Measurements from ENCODE around the gene DOCK3. TPM values are rescaled to one million over a fixed set of nuclear protein-coding genes. Genes with fewer than 3 reads are reported as not detected.
"Not testable (repeated sequence)": the region's sequence is repeated elsewhere in the genome, so short reads cannot be mapped to it uniquely, and the experiment has no call there.

DOCK3 gene
- total and polyA plus RNA-seq, 4 donors = 0.01 to 0.08 (median 0.06) TPM; not detected in 1

DNA sequence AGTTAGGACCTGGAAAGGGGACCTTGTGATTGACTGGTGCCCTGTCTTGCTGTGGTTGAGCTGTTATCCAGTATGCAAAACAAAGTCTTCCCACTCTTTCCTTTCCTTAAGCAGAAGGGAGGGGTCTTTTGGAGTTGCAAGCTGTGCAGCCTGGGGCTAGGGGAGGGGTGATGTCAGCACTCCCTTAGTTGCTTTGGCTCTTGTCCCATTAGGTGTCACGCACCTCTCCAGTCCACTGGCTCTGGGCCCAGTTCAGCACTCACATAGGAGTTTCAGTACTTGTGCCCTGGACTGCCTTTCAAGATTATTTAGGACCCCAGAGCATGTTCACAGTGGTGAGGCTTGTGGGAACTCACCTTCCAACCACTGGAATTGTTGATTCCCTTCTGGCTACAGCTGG lies 238.5 kb downstream of the DOCK3 start:
- TF ChIP-seq FOXA2 (IDR thresholded peaks at IDR 0.05) = no peak
- TF ChIP-seq RXRA (IDR thresholded peaks at IDR 0.05) = no peak
- no peak for TF ChIP-seq REST (IDR thresholded peaks at IDR 0.05)
- no peak for TF ChIP-seq ATF3 (IDR thresholded peaks at IDR 0.05)
- TF ChIP-seq MAX (IDR thresholded peaks at IDR 0.05) = no peak
- TF ChIP-seq EGR1 (IDR thresholded peaks at IDR 0.05; ENCODE audit: low read depth in 2 of 2) = no peak
- WGBS = 35% methylated on average over 1 of the region's 1 CpG
- Histone ChIP-seq H3K9me3 (ENCODE audit: control insufficient read depth in 4 of 4, low read length in 3 of 4) (peaks cover 0 to 4% (median 0%) of the 10 kb centered on the region in 4 donors), H3K36me3 (ENCODE audit: control insufficient read depth in 4 of 4, insufficient read depth in 3 of 4, low read depth in 1 of 4, low read length in 3 of 4) (no peaks in the 10 kb centered on the region), H3K4me3 (ENCODE audit: low read depth in 1 of 3, low read length in 3 of 3) (no peak overlapping the region), H3K9ac (ENCODE audit: low read depth in 1 of 2, low read length in 2 of 2) (no peak overlapping the region), H3K27ac (ENCODE audit: low read depth in 1 of 2, low read length in 2 of 2) (no peak overlapping the region), H3K4me1 (ENCODE audit: control insufficient read depth in 4 of 4, insufficient read depth in 4 of 4, low read length in 3 of 4) (no peaks in the 10 kb centered on the region), H3K27me3 (ENCODE audit: control insufficient read depth in 4 of 4, insufficient read depth in 4 of 4, low read length in 3 of 4) (peaks cover 0 to 7% (median 0%) of the 10 kb centered on the region in 4 donors)
- no peak for DNase-seq (ENCODE audit: low spot score)

DNA sequence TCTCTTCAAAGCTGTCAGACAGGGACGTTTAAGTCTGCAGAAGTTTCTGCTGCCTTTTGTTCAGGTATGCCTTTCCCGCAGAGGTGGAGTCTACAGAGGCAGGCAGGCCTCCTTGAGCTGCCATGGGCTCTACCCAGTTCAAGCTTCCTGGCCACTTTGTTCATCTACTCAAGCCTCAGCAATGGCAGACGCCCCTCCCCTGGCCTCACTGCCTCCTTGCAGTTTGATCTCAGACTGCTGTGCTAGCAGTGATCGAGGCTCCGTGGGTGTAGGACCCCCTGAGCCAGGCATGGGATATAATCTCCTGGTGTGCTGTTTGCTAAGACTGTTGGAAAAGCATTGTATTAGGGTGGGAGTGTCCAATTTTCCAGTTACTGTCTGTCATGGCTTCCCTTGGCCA lies 247.3 kb downstream of the DOCK3 start:
- DNase-seq (ENCODE audit: low spot score); H3K36me3 ChIP-seq (ENCODE audit: control insufficient read depth in 4 of 4, insufficient read depth in 3 of 4, low read depth in 1 of 4, low read length in 3 of 4): not testable (repeated sequence)
- 79% methylated on average over 5 of the region's 5 CpGs for whole genome bisulfite sequencing

GRCh38 chr3:50923955-50924354 lies 249.2 kb downstream of the DOCK3 start:
- H3K9me3 ChIP-seq (ENCODE audit: control insufficient read depth in 4 of 4, low read length in 3 of 4) = no peaks in the 10 kb centered on the region
- no peak for DNase-seq (ENCODE audit: low spot score)
- no peak overlapping the region for H3K9ac ChIP-seq (ENCODE audit: low read depth in 1 of 2, low read length in 2 of 2)
- H3K4me1 ChIP-seq (ENCODE audit: control insufficient read depth in 4 of 4, insufficient read depth in 4 of 4, low read length in 3 of 4) = no peaks in the 10 kb centered on the region
- H3K27me3 ChIP-seq (ENCODE audit: control insufficient read depth in 4 of 4, insufficient read depth in 4 of 4, low read length in 3 of 4) = peaks cover 0 to 12% (median 2%) of the 10 kb centered on the region in 4 donors
- H3K36me3 ChIP-seq (ENCODE audit: control insufficient read depth in 4 of 4, insufficient read depth in 3 of 4, low read depth in 1 of 4, low read length in 3 of 4) = no peaks in the 10 kb centered on the region
- no peak overlapping the region for H3K4me3 ChIP-seq (ENCODE audit: low read depth in 1 of 3, low read length in 3 of 3)
- H3K27ac ChIP-seq (ENCODE audit: low read depth in 1 of 2, low read length in 2 of 2) = no peak overlapping the region
- TF ChIP-seq JUND (IDR thresholded peaks at IDR 0.05) = no peak
- no peak for TF ChIP-seq SP1 (IDR thresholded peaks at IDR 0.05)
- no peak for TF ChIP-seq HNF4A (conservative IDR thresholded peaks at IDR 0.05)
- 92% methylated on average over 1 of the region's 1 CpG for WGBS

More for the DNA sequence above, 247.3 kb downstream of the DOCK3 start:
- H3K27ac ChIP-seq (ENCODE audit: low read depth in 1 of 2, low read length in 2 of 2); H3K9me3 ChIP-seq (ENCODE audit: control insufficient read depth in 4 of 4, low read length in 3 of 4); H3K4me3 ChIP-seq (ENCODE audit: low read depth in 1 of 3, low read length in 3 of 3); H3K9ac ChIP-seq (ENCODE audit: low read depth in 1 of 2, low read length in 2 of 2); H3K4me1 ChIP-seq (ENCODE audit: control insufficient read depth in 4 of 4, insufficient read depth in 4 of 4, low read length in 3 of 4): not testable (repeated sequence)
- H3K27me3 ChIP-seq (ENCODE audit: control insufficient read depth in 4 of 4, insufficient read depth in 4 of 4, low read length in 3 of 4) = peaks cover 0 to 12% (median 2%) of the 10 kb centered on the region in 4 donors

DNA sequence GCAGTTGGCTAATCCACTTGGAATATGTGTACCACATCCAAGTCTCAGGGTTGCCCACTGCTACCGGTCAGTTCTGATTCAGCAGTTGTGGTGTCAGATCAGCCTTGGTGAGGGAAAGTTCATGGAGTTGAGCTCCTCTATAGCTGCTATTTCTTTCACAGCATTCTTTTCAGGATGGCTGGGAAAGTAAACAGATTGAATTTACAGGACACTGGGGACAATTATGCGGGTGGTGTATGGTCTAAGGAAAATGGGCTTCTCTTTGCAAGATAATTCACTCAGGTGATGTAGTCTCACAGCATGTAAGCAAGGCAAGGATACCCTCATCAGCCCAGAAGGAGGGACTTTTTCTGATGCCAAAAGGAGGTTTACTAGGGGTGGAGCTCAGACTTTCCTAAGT lies 249.9 kb downstream of the DOCK3 start:
- DNase-seq (ENCODE audit: low spot score) = no peak
- no peak overlapping the region for H3K4me3 ChIP-seq (ENCODE audit: low read depth in 1 of 3, low read length in 3 of 3)
- H3K9me3 ChIP-seq (ENCODE audit: control insufficient read depth in 4 of 4, low read length in 3 of 4) = no peaks in the 10 kb centered on the region
- H3K27me3 ChIP-seq (ENCODE audit: control insufficient read depth in 4 of 4, insufficient read depth in 4 of 4, low read length in 3 of 4) = peaks cover 0 to 16% (median 3%) of the 10 kb centered on the region in 4 donors
- no peaks in the 10 kb centered on the region for H3K36me3 ChIP-seq (ENCODE audit: control insufficient read depth in 4 of 4, insufficient read depth in 3 of 4, low read depth in 1 of 4, low read length in 3 of 4)
- 72% methylated on average over 2 of the region's 2 CpGs for WGBS
- no peak overlapping the region for H3K9ac ChIP-seq (ENCODE audit: low read depth in 1 of 2, low read length in 2 of 2)
- no peak overlapping the region for H3K27ac ChIP-seq (ENCODE audit: low read depth in 1 of 2, low read length in 2 of 2)
- no peaks in the 10 kb centered on the region for H3K4me1 ChIP-seq (ENCODE audit: control insufficient read depth in 4 of 4, insufficient read depth in 4 of 4, low read length in 3 of 4)
- TF ChIP-seq RXRA (IDR thresholded peaks at IDR 0.05) (no peak), SP1 (IDR thresholded peaks at IDR 0.05) (no peak), TAF1 (conservative IDR thresholded peaks at IDR 0.05) (no peak), REST (IDR thresholded peaks at IDR 0.05) (no peak), HNF4G (IDR thresholded peaks at IDR 0.05) (no peak), HNF4A (conservative IDR thresholded peaks at IDR 0.05) (no peak), GABPA (IDR thresholded peaks at IDR 0.05 in 1 of 2, conservative IDR thresholded peaks at IDR 0.05 in 1 of 2) (no peak), JUND (IDR thresholded peaks at IDR 0.05) (no peak)
- TF ChIP-seq, protein P1, sequence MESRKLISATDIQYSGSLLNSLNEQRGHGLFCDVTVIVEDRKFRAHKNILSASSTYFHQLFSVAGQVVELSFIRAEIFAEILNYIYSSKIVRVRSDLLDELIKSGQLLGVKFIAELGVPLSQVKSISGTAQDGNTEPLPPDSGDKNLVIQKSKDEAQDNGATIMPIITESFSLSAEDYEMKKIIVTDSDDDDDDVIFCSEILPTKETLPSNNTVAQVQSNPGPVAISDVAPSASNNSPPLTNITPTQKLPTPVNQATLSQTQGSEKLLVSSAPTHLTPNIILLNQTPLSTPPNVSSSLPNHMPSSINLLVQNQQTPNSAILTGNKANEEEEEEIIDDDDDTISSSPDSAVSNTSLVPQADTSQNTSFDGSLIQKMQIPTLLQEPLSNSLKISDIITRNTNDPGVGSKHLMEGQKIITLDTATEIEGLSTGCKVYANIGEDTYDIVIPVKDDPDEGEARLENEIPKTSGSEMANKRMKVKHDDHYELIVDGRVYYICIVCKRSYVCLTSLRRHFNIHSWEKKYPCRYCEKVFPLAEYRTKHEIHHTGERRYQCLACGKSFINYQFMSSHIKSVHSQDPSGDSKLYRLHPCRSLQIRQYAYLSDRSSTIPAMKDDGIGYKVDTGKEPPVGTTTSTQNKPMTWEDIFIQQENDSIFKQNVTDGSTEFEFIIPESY (IDR thresholded peaks at IDR 0.05) = no peak

Measured in liver (tissue), 9 donors.